ENCODE measurements around the gene ELK3.
"Not testable (repeated sequence)": the region's sequence is repeated elsewhere in the genome, so short reads cannot be mapped to it uniquely, and the experiment has no call there.

The ELK3 gene

GRCh38 chr12:96311191-96311590 lies 117.0 kb downstream of the ELK3 start:
- no peak for DNase-seq (ENCODE audit: low read depth)
- no peak for TF ChIP-seq CTCF (IDR thresholded peaks at IDR 0.05; ENCODE audit: low read depth, low read length, missing control alignments)
- in situ Hi-C loops (cut with HindIII; ENCODE audit: low sequenced_read_pairs) = no loop called here
- no peak overlapping the region for H3K4me3 ChIP-seq (ENCODE audit: low read depth, low read length)

- in situ Hi-C loops (cut with HindIII; ENCODE audit: low sequenced_read_pairs) = no loop called here
- TF ChIP-seq CTCF (IDR thresholded peaks at IDR 0.05; ENCODE audit: low read depth, low read length, missing control alignments) = no peak
- DNase-seq (ENCODE audit: low read depth) = no peak
- no peak overlapping the region for H3K4me3 ChIP-seq (ENCODE audit: low read depth, low read length)
Measured at GRCh38 chr12:96313606-96314005, 119.4 kb downstream of the ELK3 start.

- H3K4me3 ChIP-seq (ENCODE audit: low read depth, low read length) = no peak overlapping the region
- no peak for DNase-seq (ENCODE audit: low read depth)
- in situ Hi-C loops (cut with HindIII; ENCODE audit: low sequenced_read_pairs) = no loop called here
- no peak for TF ChIP-seq CTCF (IDR thresholded peaks at IDR 0.05; ENCODE audit: low read depth, low read length, missing control alignments)
Measured at GRCh38 chr12:96314723-96315122, 120.5 kb downstream of the ELK3 start.

GRCh38 chr12:96315741-96316481 lies 121.7 kb downstream of the ELK3 start:
- in situ Hi-C loops (cut with HindIII; ENCODE audit: low sequenced_read_pairs); DNase-seq (ENCODE audit: low read depth); H3K4me3 ChIP-seq (ENCODE audit: low read depth, low read length): not testable (repeated sequence)

- H3K4me3 ChIP-seq (ENCODE audit: low read depth, low read length); DNase-seq (ENCODE audit: low read depth); in situ Hi-C loops (cut with HindIII; ENCODE audit: low sequenced_read_pairs): not testable (repeated sequence)
Measured at GRCh38 chr12:96317801-96318200, 123.6 kb downstream of the ELK3 start.

Measured in astrocyte of the cerebellum (primary cell).